HG03378 (cell line): ENCODE data around the gene GNPTAB.
"Not testable (repeated sequence)": the region's sequence is repeated elsewhere in the genome, so short reads cannot be mapped to it uniquely, and the experiment has no call there.

Experiments used
- ATAC-seq: cut with Tn5 transposase; IDR thresholded peaks from one replicate; pipeline ENCODE4 v1.9.1; 2021; ENCODE audit warnings: mild to moderate bottlenecking, moderate library complexity; ENCODE audit not compliant: unreplicated experiment

Gene GNPTAB

DNA sequence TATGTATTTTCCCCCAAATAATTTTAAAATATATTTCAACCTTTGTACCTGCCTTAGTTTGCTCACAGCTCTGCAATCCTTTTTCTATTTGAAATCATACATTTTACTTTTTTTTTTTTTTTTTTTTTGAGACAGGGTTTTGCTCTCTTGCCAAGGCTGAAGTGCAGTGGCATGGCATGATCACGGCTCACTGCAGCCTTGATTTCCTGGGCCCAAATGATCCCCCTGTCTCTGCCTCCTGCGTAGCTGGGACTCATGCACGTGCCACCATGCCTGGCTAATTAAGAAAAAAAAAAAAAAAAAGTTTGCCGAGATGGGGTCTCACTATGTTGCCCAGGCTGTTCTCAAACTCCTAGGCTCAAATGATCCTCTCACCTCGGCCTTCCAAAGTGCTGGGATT lies 90.2 kb downstream of the GNPTAB start:
- ATAC-seq, result no peak

DNA sequence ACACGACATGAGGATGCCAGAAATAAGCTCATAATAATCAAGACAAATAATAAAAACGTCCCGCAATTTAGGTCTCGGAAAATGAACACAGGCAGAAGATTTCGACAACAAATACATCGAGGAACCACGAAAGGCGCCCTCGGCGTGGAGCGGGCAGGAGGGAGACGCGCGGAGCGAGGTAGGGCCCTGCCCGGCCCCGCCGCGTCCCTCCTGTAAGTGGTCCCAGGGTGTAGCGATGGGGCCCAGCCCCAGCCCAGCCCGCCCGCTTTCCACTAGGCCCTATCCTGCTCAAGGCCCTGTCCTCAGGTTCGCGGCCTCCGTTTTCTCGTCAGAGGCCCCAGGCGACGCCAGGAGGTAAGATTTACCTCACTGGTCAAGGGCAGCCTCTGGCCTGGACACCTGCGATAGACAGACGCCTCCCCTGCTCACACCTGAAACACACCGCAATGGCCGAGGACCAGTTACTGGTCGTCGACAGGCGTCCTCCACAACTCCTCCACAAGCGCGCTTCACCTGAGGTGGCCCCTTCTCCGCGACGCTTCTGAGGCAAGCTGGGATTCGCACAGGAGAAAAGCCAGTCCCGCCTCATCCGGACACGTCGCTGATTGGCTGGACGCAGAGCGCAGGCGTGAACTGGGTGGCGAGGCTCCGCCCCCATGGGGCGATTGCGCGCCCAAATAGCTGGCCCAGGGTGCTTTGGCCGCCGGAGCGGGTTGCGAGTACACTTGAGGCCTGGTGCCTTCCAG lies 91.7 kb downstream of the GNPTAB start, which contains the start of gene SYCP3:
TSS of gene SYCP3 (minus strand) at position 543 of the 746 bp plus-strand sequence. CDS start 1,527 bp downstream, outside the sequence.
- no peak for ATAC-seq

DNA sequence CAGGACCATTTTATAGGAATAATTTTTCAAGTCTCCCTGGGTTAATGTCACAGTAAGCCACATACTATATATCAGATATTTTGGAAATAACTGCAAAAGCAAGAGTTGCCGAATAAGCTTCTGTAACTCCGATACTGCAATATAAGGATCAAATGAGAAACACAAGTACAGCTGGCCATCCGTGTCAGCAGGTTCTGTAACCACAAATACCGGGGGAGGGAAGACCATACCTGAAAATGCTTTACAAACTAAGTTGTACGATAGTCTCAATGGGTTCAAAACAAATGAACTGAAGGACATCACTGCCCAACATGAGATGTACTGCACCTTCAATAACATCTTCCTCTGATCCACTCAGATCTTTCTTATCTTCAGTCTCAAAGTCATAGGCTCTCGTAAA lies 93.3 kb downstream of the GNPTAB start:
- ATAC-seq, result no peak

- ATAC-seq, result not testable (repeated sequence)
Measured at GRCh38 chr12:101734482-101734881, 96.3 kb downstream of the GNPTAB start.

DNA sequence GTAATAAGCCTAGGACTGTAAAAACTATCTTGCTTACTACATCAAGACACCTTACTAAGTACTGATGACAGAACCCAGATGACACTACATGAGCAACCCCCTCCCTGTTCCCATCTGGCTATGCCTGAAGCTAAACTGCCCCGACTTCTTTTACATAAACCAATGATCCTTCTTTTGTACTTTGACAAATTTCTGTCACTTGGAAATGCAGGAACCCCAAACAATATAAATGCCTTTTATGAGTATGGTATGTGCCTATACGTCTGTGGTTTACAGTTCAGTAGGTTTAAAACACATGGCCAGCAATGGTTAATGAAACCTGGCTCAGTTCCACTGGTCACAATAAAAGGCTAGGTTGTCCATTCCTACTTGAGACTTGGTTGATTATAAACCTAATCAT lies 97.6 kb downstream of the GNPTAB start:
- ATAC-seq, result no peak

DNA sequence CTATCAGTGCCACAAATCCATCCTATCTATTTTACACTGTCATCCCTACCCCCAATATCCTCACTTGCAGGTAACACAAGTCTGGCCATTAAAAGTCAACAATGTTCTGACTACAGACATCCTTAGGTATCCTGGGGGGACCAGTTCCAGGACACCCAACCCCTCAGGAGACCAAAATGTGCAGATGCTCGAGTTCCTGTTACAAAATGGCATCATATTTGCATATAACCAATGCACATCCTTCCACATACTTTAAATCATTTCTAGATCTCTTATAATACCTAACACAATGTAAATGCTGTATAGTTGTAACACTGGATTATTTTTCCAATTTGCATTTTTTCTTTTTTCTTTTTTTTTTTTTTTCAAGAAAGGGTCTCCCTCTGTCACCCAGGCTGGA lies 98.4 kb downstream of the GNPTAB start:
- ATAC-seq, result no peak

- no peak for ATAC-seq
Measured at GRCh38 chr12:101729842-101730241, 100.9 kb downstream of the GNPTAB start.

DNA sequence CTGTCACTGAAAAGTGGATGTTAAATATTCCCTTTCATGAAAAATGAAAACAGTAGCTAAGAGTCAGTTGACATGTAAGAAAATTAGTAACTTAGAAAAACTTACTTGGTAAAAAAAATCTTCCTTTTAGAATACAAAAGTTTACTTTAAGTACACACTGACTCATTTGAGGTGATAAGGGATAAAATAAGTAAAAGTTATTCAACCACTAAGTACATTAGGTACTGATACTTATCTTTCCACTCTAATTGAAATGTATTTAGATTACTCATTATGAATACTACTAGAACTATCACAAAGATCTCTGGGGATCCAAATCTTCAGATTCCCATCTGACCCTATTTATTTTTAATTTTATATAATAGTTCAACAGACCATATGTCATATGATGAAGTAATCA lies 103.7 kb downstream of the GNPTAB start:
- no peak for ATAC-seq

GRCh38 chr12:101722392-101722791 lies 108.4 kb downstream of the GNPTAB start:
- ATAC-seq, result no peak

GRCh38 chr12:101720118-101720517 lies 110.6 kb downstream of the GNPTAB start:
- no peak for ATAC-seq

- ATAC-seq, result no peak
Measured at GRCh38 chr12:101719566-101719965, 111.2 kb downstream of the GNPTAB start.

DNA sequence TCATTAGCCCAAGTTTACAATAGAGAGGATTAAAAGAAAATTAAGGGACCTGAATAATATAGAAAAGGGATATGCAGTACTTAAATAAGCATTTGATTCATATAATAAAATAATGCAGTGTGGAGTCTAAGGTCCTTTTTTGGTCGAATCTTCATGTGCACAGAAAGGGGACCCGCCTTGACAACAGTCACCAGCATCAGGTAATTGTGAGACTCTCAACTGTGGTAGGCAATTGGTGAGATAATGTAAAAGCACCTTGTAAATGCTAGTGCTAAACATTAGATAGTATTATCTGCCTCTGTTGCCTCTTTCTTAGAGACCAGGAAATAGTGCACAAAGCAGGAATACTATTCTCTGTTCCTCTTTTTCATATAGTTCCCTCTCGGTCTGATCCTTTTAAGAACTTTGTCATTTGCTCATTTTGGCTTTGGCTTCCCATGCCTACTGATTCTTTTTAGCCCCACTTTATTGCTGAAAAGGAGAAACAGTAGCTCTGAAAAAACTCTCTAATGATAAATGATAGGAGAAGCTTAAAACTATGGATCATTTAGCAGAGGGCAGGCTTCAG lies 115.8 kb downstream of the GNPTAB start:
- ATAC-seq, result no peak

DNA sequence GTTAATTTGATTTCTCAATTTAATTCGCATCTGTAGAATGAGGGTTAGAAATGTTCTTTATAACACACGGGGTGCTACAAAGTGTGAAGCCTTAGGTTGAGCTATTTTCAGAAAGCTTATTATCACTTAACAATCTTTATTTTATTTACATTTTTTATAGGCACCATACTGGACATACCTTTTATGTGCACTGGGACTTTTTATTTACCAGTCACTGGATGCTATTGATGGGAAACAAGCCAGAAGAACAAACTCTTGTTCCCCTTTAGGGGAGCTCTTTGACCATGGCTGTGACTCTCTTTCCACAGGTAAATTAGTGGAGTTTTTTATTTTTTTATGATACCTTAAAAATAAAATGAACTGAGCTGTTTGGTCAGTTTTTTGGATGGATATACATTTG lies 116.8 kb downstream of the GNPTAB start:
- no peak for ATAC-seq

DNA sequence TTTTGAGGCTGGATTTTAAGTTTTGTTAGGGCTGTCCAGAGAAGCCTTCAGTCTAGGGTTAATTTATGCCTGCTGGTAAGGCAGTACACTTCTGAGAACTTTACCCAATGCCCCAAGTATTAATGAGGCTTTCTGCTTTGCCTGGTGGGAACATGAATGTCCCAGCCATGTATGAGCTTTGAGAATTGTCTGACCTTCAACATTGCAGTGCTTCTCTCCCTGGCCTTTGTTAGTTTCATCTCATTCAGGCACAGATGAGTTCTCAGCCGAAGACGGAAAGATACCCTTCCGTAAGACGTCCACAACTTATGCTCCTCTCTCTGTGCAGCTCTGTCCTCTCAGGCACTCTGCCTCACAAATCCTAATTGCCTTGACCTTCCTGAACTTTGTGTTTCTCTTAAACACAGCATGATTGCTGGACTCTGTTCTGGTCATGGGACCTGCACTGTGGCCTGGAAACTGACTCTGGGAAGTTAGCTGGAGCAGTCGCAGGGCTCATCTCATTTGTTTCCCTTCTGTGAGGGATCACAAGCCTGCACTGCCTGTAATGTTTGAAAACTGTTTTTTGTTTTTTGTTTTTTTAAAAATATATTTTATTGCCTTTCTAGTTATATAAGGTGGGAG lies 117.6 kb downstream of the GNPTAB start:
- ATAC-seq, result no peak

GRCh38 chr12:101710288-101710687 lies 120.5 kb downstream of the GNPTAB start:
- no peak for ATAC-seq

GRCh38 chr12:101707131-101707782 lies 123.5 kb downstream of the GNPTAB start:
- no peak for ATAC-seq

DNA sequence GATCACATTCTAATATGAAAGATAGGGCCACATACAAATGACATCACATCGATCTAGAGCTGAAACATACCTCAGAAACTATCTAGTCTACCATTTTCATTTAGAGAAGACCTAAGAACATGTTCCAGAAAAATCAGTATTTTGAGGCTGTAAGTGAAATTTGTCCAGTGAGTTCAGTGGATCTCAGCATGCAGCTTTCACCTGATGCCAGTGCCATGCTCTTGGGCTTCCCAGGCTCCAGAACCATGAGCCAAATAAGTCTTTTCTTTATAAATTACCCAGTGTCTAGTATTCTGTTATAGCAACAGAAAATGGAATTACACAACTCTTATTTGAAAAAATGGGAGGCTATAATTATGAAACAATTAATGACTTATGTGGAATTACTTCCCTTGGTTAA lies 124.4 kb downstream of the GNPTAB start:
- ATAC-seq, result no peak

DNA sequence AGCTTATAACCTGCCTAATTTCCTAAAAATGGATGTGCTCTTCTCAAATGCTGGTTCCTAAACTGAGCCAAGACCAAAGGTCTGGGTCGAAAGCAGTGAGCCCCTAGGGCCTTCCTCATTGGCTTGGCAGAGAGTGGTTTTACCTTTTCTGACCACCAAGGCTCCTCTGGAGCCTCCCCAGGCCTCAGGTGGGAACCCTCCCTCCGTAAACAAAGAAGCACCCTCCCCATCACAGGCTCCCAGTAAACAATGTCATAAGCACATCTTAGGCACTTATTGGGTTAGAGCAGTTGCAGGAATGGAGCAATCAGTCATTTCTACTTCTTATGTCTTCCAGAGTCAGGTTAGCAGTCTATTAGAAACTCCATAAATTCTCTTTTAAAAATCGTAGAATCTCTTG lies 127.3 kb downstream of the GNPTAB start:
- no peak for ATAC-seq

GRCh38 chr12:101700299-101700820 lies 130.4 kb downstream of the GNPTAB start:
- ATAC-seq, result no peak

DNA sequence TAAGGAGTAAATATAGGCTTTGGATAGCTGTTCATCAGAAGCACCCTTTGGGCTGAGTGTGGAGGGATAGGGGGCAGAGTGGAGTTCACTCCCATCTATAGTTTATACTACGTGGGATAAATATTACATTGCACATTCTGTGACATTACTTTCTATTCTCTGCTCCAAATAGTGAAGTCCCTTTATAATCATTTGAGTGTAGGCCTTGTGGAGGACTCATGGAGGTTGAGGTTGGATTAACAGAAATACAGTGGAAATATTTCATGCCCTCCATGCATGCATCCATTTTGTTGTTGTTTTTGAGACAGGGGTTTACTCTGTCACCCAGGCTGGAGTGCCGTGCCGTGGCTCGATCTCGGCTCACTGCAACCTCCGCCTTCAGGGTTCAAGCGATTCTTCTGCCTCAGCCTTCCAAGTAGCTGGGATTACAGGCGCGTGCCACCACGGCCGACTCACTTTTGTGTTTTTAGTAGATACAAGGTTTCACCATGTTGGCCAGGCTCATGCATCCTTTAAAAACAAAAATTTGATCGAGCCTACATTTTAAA lies 131.9 kb downstream of the GNPTAB start:
- ATAC-seq, result no peak
